GM18526 (cell line): ENCODE data around the gene PALM3.

Source experiments
- POLR2A ChIP-seq: IDR thresholded peaks from 3 replicates; pipeline ENCODE4 v1.6.1; 2011; ENCODE audit not compliant: insufficient read length; ENCODE audit errors: extremely low read depth

The PALM3 gene

DNA sequence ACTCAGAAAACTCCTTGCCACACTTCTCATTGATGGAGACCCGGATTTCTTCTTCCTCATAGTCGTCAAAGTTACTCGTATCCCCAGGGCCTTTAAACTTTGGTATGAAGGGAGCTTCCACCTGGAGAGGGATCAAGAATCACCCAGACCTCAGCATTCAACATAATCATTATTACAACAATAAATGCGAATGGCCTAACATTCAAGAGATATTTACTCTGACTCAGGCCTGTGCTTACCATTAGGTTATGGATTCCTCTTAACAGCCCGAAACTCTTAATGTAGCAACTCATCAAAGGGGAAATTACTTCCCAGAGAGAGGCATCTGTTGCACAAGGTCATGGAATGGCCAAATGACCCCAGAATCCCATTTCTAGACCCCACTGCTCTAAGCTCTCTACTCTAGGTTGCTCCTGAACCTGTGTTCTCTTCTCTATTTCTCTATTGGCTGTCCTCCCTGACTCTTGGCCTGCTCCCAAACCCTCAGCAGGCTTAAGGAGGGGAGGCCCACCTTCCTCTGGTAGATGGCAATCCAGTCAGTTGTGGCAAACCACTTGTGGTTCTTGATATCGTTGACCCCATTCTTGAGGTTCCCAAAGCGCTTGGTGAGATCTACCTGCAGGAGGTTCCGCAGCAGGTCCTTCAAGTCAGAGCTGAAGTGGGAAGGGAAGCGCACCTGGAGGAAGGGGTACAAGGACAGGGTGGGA lies 31.4 kb upstream of the PALM3 start:
- no peak for TF ChIP-seq POLR2A

DNA sequence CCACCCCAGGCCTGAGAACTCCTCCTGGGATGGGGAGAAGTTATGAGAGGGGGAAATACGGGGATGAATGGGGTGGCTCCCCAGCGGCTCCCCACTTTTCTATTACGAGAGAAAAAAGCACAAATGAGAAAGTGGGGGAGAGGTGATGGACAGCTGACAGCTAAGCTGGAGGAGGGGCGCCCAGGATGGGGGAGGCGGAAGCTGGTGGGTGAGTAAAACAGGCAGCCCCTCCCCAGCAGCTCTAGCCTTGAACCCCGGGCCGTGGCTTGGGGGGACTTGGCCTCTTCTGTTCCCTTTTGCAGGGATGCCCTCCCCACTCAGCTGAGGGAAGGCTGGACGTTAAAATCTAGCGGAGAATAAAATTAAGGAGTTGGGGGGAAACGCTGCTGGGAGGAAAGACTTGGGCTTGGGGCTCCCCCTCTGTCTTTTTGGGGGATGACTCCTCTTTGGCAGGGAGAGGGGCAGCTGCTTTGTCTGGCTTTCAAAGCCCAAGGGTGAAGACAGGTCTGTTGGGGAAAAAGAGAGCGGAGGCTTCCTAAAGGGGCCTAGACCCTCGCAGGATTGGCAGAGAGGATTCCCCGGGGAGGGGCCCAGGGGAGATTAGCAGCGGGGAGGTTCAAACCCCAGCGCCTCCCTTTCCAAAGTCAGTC lies 30.1 kb upstream of the PALM3 start:
- no peak for TF ChIP-seq POLR2A

GRCh38 chr19:14091081-14091812 lies 29.4 kb upstream of the PALM3 start:
- TF ChIP-seq POLR2A, result peak; percentile 72

- TF ChIP-seq POLR2A, result no peak
These were observed 28.7 kb upstream of the PALM3 start, which contains the start of gene SAMD1 for GRCh38 chr19:14090509-14091080. SAMD1 (minus strand) TSS chr19:14090751.

DNA sequence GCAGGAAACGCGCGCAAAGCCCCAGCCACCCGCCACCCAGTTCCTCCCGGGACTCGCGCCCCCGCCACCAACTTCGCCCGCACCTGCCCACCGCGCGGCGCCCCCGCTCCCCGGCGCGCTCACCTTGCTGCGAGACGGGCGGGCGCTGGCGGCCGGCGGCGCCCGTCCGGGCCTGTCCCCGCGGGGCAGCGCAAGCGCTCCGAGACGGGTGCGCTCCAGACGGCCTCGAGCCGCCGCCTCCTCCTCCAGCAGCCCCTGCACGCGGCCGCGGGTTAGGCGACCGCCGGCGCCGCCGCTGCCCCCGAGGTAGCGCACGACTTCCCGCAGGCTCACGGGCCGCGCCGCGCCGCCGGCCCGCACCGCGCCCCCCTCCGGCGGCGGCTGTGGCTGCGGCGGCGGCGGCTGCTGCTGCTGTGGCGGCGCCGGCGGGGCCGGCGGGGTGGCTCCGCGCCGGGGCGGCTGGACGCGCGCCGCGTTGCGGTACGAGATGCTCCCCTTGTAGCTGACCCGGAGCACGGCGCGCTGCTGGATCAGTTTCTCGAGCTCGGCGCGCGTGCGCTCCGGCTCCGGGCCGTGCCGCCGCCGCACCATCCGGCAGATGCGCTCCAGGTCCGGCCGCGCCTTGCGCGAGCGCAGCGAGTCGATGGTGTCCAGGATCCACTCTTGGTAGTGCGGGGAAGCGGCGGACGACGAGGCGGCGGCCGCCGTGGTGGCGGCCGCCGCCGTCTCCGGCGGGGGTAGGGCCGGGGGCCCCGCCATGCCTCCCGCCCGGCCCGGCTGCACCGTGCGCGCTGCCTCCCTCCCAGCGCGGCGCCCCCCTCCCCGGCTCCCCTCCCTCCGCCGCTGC lies 28.0 kb upstream of the PALM3 start:
- TF ChIP-seq POLR2A, result no peak

DNA sequence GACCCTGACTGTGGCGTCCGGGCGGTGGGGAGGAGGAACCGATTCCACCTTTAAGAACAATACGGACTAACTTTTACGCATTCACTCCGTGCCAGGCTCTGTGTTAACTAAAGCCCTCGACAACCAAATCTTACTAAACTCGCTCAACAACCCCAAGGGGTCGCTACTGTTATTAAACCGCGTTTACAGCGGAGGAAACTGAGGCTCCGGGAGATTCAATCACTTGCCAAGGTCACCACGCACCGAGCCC lies 27.5 kb upstream of the PALM3 start:
- no peak for TF ChIP-seq POLR2A

GRCh38 chr19:14088634-14089411 lies 26.9 kb upstream of the PALM3 start:
- TF ChIP-seq POLR2A, result no peak

DNA sequence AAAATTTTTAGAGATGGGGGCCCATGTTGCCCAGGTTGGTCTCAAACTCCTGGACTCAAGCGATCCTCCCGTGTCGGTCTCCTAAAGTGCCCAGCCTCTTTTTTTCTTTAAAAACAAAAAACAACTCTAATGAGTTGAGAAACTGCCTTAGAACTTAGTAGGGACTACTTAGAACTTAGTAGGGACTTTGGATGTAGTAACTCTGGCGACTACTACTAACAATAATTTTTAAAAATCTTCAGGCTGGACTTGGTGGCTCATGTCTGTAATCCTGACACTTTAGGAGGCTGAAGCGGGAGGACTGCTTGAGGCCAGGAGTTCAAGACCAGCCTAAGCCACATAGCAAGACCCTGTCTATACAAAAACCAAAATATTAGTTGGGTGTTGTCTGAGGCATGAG lies 24.2 kb upstream of the PALM3 start:
- TF ChIP-seq POLR2A, result no peak

DNA sequence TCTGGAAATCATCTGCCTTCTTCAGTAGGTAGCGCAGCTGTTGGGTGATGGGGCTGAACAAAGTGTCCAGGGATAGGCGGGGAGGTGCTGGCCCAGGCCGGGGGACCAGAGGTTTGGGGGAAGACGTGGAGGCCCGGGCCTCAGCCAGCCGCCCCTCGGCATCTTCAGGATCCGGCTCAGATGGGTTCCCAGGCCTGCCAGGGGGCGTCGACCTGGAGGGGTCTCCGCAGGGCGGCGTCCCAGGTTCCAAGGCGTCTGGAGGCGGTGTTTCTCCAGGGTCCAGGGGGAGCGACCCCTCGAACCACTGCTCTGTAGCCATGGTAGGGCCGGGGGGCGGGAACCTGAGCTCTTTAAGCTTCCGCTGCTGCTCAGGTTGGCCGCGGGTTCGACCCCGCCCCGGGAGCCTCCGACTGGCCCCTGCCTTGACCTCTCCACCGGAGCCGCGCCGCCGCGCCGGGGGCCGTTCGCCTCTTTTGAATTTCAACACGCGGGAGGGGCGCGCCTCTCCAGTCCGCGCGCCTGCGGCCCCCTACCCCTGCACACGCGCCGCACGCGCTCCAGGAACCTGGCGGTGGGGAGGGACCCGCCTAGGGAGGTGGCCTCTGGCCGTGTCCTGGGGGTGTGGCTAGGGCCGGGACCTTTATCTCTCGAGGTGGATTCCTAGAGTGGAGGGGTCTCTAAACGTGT lies 23.6 kb upstream of the PALM3 start, which contains the start of gene C19orf67:
TSS of gene C19orf67 (minus strand) at position 475 of the 687 bp plus-strand sequence. CDS start at position 319, 156 bp downstream.
- TF ChIP-seq POLR2A, result no peak

DNA sequence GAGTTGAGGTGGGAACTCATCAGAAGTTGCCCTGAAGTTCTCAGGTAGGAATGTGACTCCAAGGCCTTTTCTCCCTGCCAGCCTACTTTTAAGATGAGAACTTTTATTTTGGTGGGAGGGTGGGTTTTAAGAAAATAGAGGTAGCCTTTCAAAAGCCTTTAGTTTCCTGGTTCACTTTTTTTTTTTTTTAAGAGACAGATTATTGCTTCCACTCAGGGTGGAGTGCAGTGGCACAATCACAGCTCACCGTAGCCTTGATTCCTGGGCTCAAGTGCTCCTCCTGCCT lies 20.7 kb upstream of the PALM3 start:
- TF ChIP-seq POLR2A, result no peak

DNA sequence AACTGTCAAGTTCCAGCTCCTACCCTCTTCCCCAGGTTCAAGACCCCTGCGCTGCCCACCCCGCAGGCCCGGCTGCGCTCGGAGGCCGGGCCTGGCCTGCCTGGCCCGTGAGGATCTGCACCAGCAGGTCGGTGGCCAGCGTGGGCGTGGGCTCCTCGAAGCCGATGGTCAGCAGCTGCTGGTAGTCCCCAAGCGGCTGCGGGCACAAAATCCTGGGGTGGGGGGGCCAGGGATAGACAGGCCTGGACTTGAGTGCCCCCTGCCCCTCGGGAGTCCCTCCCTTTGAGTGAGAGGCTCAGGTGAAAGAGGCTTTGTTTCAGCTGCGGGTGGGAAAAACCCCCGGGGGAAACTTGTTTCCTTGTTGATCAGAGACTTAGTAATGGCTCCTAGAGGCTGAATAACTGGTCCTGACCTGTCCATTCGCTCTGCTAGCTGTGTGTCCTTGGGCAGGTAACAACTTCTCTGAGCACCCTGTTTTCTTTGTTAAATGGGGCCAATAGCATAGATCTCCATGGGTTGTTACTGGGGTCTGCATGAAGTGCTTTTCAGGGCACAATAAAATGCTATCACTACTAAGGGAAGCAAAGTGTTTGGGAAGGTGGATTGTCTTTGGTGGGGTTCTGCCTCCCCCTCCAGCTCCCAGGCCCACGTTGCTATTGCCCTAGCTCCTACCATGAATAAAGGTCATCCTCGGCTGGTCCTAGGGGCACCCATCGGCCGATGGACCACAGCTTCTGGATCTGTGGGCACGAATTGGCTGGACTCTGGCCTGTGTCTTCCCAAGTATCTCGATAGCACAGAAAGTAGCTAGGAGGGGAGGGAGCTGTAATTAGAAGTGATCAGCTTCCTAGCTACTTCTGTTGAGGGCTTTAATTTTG lies 20.2 kb upstream of the PALM3 start:
- TF ChIP-seq POLR2A, result no peak

GRCh38 chr19:14080887-14081796 lies 19.3 kb upstream of the PALM3 start:
- TF ChIP-seq POLR2A, result peak; percentile 50
